Breast epithelium (tissue), 4 donors: ENCODE data around the gene ADIPOR1. TPM values are rescaled to one million over a fixed set of nuclear protein-coding genes. Genes with fewer than 3 reads are reported as not detected.

Experiments used
- DNase-seq, 2 donors: peaks; one replicate each; pipeline ENCODE4 v3.0.0-alpha.2; 2019; ENCODE audit warnings: low spot score in 2 of 2
- H3K27ac ChIP-seq, 2 donors: fragments of 200-600 bp; sonication (generic) in 1 of 2; one replicate each; pipeline ENCODE4 v1.5.1; 2016 to 2019; ENCODE audit warnings: mild to moderate bottlenecking in 1 of 2
- H3K27me3 ChIP-seq, 2 donors: fragments of 200-600 bp; sonication (generic) in 1 of 2; one replicate each; pipeline versions ENCODE4 v1.5.1 to v1.6.0; 2017 to 2019; ENCODE audit warnings: control low read depth in 1 of 2, mild to moderate bottlenecking in 1 of 2
- H3K36me3 ChIP-seq: fragments of 200-600 bp; one replicate; pipeline ENCODE4 v1.5.1; 2019
- H3K4me1 ChIP-seq, 2 donors: fragments of 200-600 bp; sonication (generic); one replicate each; pipeline ENCODE4 v1.5.1; 2016 to 2019; ENCODE audit warnings: control low read depth in 1 of 2
- H3K4me3 ChIP-seq, 3 donors: fragments of 200-600 bp; sonication (generic); 1 replicate in 2 of 3; 2 replicates in 1 of 3; pipeline ENCODE4 v1.5.1; 2016 to 2019; ENCODE audit warnings: mild to moderate bottlenecking in 3 of 3, moderate library complexity in 2 of 3
- H3K9me3 ChIP-seq, 2 donors: fragments of 200-600 bp; sonication (generic) in 1 of 2; one replicate each; pipeline ENCODE4 v1.5.1; 2016 to 2019; ENCODE audit warnings: control low read depth in 1 of 2
- POLR2A ChIP-seq: fragments of 450-650 bp; IDR thresholded peaks from one replicate; pipeline ENCODE4 v1.6.1; 2016; ENCODE audit warnings: antibody characterized with exemption, mild to moderate bottlenecking, moderate library complexity
- POLR2AphosphoS5 ChIP-seq, 3 donors: sonication (generic); formaldehyde crosslinking; IDR thresholded peaks; one replicate each; pipeline ENCODE4 v1.6.1; 2017; ENCODE audit warnings: antibody characterized with exemption in 3 of 3
- intact Hi-C: fragments of 100-400 bp; cut with DNase I; formaldehyde crosslinking; loops from one replicate; pipeline ENCODE4 v1.15.1; 2023; ENCODE audit warnings: low total_unique reads
- total RNA-seq, 3 donors: library from RNA; depleted of rRNA; stranded (reverse); fragments of >200 nt; gene quantifications; one replicate each; pipeline ENCODE4 v1.1.0, GENCODE V29; 2016
- TF ChIP-seq, protein P1 (sequence below), 3 donors: fragments of 450-650 bp; IDR thresholded peaks; one replicate each; pipeline ENCODE4 v1.5.1; 2016 to 2017; ENCODE audit warnings: antibody characterized with exemption in 3 of 3, mild to moderate bottlenecking in 3 of 3, moderate library complexity in 3 of 3

Gene ADIPOR1
- total RNA-seq, 3 donors from 2014 or later, result 87.2 to 143 (median 87.5) TPM

DNA sequence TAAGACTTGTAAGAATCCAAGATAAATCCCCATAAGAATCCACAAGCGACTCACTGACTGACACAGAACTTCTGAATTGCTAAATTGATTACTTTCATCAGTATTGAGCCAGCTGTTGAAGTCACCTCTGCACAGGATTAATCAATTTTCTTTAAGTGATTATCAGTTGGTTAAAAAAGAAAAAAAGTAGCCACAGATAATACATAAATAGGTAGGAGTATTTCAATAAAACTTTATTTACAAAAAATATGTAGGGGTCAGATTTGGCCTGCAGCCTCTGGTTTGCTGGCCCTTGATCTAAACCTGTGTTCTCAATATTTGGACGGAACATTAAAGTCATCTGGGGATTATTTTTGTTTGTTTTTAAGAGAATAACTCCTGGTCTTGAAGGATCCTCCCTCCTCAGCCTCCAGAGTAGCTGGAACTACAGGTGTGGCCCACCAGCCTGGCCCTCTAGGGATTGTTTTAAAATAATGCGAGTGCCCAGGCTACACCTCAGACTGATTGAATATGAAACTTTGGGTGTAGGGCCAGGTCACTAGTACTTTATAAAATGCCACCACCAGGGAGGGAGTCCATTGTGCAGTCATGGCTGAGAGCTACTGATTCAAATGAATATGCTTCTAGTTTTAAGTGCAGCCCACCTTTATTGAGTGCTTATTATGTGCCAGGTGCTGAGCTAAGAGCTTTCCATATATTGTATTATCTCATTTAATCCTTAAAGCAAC lies 42.3 kb upstream of the ADIPOR1 start:
- Histone ChIP-seq H3K9me3 (no peaks in the 10 kb centered on the region), H3K4me3 (no peak overlapping the region), H3K4me1 (no peaks in the 10 kb centered on the region), H3K27me3 (no peaks in the 10 kb centered on the region), H3K36me3 (no peaks in the 10 kb centered on the region), H3K27ac (no peak overlapping the region)
- no peak for DNase-seq
- intact Hi-C loops, result loop anchor here (5.0 kb wide), 1 partner anchor 1477 kb away; no protein-coding TSS in a partner anchor
- TF ChIP-seq POLR2A (no peak), POLR2AphosphoS5 (IDR thresholded peaks at IDR 0.05) (no peak)
- TF ChIP-seq, protein P1, sequence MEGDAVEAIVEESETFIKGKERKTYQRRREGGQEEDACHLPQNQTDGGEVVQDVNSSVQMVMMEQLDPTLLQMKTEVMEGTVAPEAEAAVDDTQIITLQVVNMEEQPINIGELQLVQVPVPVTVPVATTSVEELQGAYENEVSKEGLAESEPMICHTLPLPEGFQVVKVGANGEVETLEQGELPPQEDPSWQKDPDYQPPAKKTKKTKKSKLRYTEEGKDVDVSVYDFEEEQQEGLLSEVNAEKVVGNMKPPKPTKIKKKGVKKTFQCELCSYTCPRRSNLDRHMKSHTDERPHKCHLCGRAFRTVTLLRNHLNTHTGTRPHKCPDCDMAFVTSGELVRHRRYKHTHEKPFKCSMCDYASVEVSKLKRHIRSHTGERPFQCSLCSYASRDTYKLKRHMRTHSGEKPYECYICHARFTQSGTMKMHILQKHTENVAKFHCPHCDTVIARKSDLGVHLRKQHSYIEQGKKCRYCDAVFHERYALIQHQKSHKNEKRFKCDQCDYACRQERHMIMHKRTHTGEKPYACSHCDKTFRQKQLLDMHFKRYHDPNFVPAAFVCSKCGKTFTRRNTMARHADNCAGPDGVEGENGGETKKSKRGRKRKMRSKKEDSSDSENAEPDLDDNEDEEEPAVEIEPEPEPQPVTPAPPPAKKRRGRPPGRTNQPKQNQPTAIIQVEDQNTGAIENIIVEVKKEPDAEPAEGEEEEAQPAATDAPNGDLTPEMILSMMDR (IDR thresholded peaks at IDR 0.05), result no peak

DNA sequence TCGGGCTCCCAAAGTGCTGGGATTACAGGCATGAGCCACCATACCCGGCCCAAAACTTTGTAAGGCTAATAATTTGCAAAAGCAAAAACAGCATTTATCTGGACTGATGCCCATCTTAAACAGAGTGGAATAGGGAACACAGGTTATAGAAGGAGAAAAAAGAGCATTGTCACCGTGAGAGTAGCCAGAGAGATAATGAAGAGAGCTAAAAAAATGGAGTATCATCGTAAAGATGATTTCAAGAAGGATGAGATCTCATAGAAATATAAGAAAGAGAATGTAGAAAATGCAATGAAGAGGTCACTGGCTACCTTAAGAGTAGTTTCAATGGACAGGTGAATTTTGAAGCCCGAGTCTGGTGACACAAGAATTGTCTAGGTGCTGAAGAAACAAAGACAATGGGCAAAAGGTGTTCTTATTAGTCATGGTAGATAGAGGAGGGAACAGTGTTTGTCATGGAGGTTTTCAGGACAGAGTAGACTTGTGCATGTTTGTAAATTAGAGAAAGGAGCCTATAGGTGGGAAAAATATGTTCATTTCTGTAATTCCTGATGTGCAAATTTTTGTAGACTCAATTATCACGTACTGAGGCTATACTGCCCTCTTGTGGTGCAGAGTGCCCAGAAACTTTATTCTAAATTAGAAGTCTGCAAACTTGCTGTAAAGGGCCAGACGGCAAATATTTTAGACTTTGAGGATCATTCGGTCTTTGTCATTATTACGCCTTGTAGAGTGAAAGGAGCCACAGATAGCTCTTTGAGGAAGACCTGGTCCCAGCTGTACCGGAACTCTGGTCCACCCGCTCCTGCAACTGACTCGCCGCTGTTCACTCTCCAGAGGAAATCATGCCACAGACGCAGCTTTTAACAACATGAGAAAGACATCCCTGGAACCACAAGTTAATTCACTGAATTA lies 41.0 kb upstream of the ADIPOR1 start:
- H3K4me3 ChIP-seq, result no peak overlapping the region
- no peak for DNase-seq

DNA sequence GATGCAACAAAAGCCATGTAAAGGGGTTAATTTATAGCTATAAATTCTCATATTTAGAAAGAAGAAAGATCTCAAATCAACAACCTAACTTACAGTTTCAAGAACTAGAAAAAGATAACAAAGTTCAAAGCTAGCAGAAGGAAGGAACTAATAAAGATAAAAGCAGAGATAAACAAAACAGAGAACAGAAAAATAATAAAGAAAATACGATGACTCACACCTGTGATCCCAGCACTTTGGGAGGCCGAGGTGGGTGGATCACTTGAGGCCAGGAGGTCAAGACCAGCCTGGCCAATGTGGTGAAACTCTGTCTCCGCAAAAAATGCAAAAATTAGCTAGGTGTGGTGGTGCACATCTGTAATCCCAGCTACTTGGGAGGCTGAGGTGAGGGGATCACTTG lies 36.6 kb upstream of the ADIPOR1 start:
- Histone ChIP-seq H3K4me3 (no peak overlapping the region), H3K36me3 (no peaks in the 10 kb centered on the region), H3K27ac (no peak overlapping the region), H3K4me1 (no peaks in the 10 kb centered on the region), H3K27me3 (peaks cover 0 to 12% of the 10 kb centered on the region in 2 donors), H3K9me3 (no peaks in the 10 kb centered on the region)
- no peak for TF ChIP-seq POLR2A
- intact Hi-C loops, result no loop called here
- no peak for DNase-seq

More for the DNA sequence above, 41.0 kb upstream of the ADIPOR1 start:
- Histone ChIP-seq H3K27me3 (peaks cover 0 to 5% of the 10 kb centered on the region in 2 donors), H3K9me3 (no peaks in the 10 kb centered on the region), H3K27ac (no peak overlapping the region), H3K4me1 (no peaks in the 10 kb centered on the region), H3K36me3 (no peaks in the 10 kb centered on the region)
- intact Hi-C loops, result no loop called here
- TF ChIP-seq, protein P1 (IDR thresholded peaks at IDR 0.05), result peak; percentile 43 to 66 (median 63)
- no peak for TF ChIP-seq POLR2A

DNA sequence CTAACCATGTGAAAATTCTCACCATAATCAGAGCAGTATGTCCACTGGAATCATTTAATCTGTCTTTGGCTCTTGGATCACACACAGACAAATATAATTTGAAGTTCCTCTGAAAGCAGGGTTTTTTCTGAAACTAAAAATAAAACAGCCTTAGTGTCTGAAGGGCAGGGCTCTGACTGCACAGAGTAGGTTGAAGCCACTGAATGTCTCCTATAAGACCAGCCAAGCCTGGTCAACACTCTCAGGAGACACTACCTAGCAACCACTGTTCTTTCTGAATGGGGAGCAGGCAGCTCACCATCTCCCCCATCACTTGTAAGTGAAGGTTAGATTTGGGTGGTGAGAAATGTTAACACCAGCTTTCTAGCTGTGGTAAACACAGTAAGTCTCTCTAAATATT lies 33.0 kb upstream of the ADIPOR1 start:
- Histone ChIP-seq H3K4me3 (no peak overlapping the region), H3K36me3 (no peaks in the 10 kb centered on the region), H3K27me3 (peaks cover 0 to 12% of the 10 kb centered on the region in 2 donors), H3K4me1 (no peaks in the 10 kb centered on the region), H3K9me3 (no peaks in the 10 kb centered on the region), H3K27ac (no peak overlapping the region)
- TF ChIP-seq POLR2AphosphoS5 (IDR thresholded peaks at IDR 0.05) (no peak), POLR2A (no peak)
- TF ChIP-seq, protein P1 (IDR thresholded peaks at IDR 0.05), result no peak
- DNase-seq, result no peak
- intact Hi-C loops, result no loop called here

DNA sequence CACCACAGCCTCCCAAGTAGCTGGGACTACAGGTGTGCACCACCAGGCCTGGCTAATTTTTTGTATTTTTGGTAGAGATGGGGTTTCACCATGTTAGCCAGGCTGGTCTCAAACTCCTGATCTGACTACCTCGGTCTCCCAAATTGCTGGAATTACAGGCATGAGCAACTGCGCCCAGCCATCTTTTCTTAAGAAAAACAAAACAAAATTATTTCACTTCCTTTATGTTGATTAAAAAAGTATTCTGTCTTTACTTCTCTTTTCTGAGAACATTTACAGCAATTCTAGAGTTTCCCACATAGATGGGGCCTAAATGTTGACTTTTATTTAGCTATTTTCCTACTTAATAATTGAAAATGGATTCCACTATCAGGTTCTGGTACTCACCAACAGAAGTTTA lies 31.8 kb upstream of the ADIPOR1 start:
- no peak overlapping the region for H3K4me3 ChIP-seq
- TF ChIP-seq, protein P1 (IDR thresholded peaks at IDR 0.05), result no peak
- no peak for TF ChIP-seq POLR2A
- no peak for TF ChIP-seq POLR2AphosphoS5 (IDR thresholded peaks at IDR 0.05)
- H3K36me3 ChIP-seq, result no peaks in the 10 kb centered on the region
- no peaks in the 10 kb centered on the region for H3K9me3 ChIP-seq
- H3K27me3 ChIP-seq, result peaks cover 0 to 10% of the 10 kb centered on the region in 2 donors
- no peak for DNase-seq
- H3K4me1 ChIP-seq, result no peaks in the 10 kb centered on the region
- no peak overlapping the region for H3K27ac ChIP-seq
- intact Hi-C loops, result no loop called here
